K562 (cell line): ENCODE data around the gene RNF2. TPM values are rescaled to one million over a fixed set of nuclear protein-coding genes. Genes with fewer than 3 reads are reported as not detected.

Experiments used
- ATAC-seq: fragments of 200-7000 bp; cut with Tn5 transposase; 3 replicates; pipeline ENCODE4 v1.9.1; 2020; ENCODE audit warnings: moderate library complexity
- BruUV-seq: library from RNA; stranded (reverse); fragments of 400-500 nt; replicated peaks from 2 replicates; lab custom pipeline; 2021; lab: Mats Ljungman, UMichigan
- CTCF ChIA-PET: fragments of 300-600 bp; formaldehyde crosslinking; extraction: SDS; loops from one replicate; lab custom pipeline; 2021; ENCODE audit warnings: low intra/inter-chr PET ratio; lab: Yijun Ruan, JAX
- POLR2A ChIA-PET: fragments of 300-600, 350-650 bp; sonication (Branson Sonifier 250); formaldehyde crosslinking; extraction: SDS; loops from one replicate; lab custom pipeline; 2021; ENCODE audit warnings: antibody characterized with exemption, inconsistent platforms; lab: Yijun Ruan, JAX
- DNase-seq, 4 experiments: peaks; one replicate each; pipeline versions ENCODE4 v3.0.0 to v3.0.0-alpha.2; 2011 to 2018; ENCODE audit warnings: low spot score in 3 of 4, mixed read lengths in 3 of 4; ENCODE audit errors: extremely low read depth in 1 of 4
- FAIRE-seq: peaks from 2 replicates; lab custom pipeline; 2011; peaks lifted over from hg19 to GRCh38; lab: Jason Lieb, UNC
- H2AFZ ChIP-seq: 2 replicates; pipeline ENCODE4 v1.6.0; 2011; ENCODE audit warnings: low read depth, low read length, control low read depth, inconsistent platforms
- H3K27ac ChIP-seq: fragments of 200-600 bp; 3 replicates; pipeline ENCODE4 v1.8.0; 2011; ENCODE audit warnings: low read depth, mild to moderate bottlenecking, control low read depth, inconsistent platforms, low read length, moderate library complexity, mixed read lengths; ENCODE audit errors: extremely low read depth
- H3K27me3 ChIP-seq, 2 experiments: fragments of 300-600 bp in 1 of 2; 2 replicates in 1 of 2; 3 replicates in 1 of 2; pipeline versions ENCODE4 v1.6.0 to v1.8.0; 2011; ENCODE audit warnings: inconsistent platforms in 2 of 2, low read length in 2 of 2, mild to moderate bottlenecking in 1 of 2, mixed read lengths in 1 of 2, moderate library complexity in 1 of 2; ENCODE audit not compliant: control insufficient read depth in 2 of 2, insufficient read depth in 2 of 2
- H3K36me3 ChIP-seq: fragments of 300-600 bp; 3 replicates; pipeline ENCODE4 v1.8.0; 2011; ENCODE audit warnings: mild to moderate bottlenecking, low read length, inconsistent platforms; ENCODE audit not compliant: control insufficient read depth, insufficient read depth
- H3K4me1 ChIP-seq, 2 experiments: fragments of 200-600 bp in 1 of 2; replicated peaks in 1 of 2; 2 replicates in 1 of 2; 3 replicates in 1 of 2; pipeline versions ENCODE4 v1.5.1 to v1.8.0; 2011; ENCODE audit warnings: inconsistent platforms in 2 of 2, low read length in 2 of 2, mild to moderate bottlenecking in 1 of 2, mixed read lengths in 1 of 2, moderate library complexity in 1 of 2; ENCODE audit not compliant: control insufficient read depth in 2 of 2, insufficient read depth in 2 of 2
- H3K4me2 ChIP-seq: 2 replicates; pipeline ENCODE4 v1.6.1; 2011; ENCODE audit warnings: low read length, control low read depth, inconsistent platforms, mixed read lengths; ENCODE audit not compliant: insufficient read depth
- H3K4me3 ChIP-seq: fragments of 200-600 bp; sonication (generic), shearing (Covaris generic); 2 replicates; pipeline ENCODE4 v1.5.1; 2016; ENCODE audit warnings: control low read depth, inconsistent platforms
- H3K79me2 ChIP-seq: fragments of 200-600 bp; 3 replicates; pipeline ENCODE4 v1.8.0; 2011; ENCODE audit warnings: low read length, inconsistent platforms; ENCODE audit not compliant: control insufficient read depth, insufficient read depth
- H3K9ac ChIP-seq, 2 experiments: 2 replicates each; pipeline versions ENCODE4 v1.6.0 to v1.6.1; 2011; ENCODE audit warnings: low read depth in 2 of 2, low read length in 2 of 2, control low read depth in 1 of 2, inconsistent platforms in 1 of 2, mild to moderate bottlenecking in 1 of 2, mixed read lengths in 1 of 2; ENCODE audit not compliant: insufficient read depth in 1 of 2
- H3K9me1 ChIP-seq: one replicate; pipeline ENCODE4 v1.6.0; 2011; ENCODE audit warnings: inconsistent platforms, mild to moderate bottlenecking, low read length, moderate library complexity; ENCODE audit not compliant: control insufficient read depth, insufficient read depth
- H3K9me3 ChIP-seq: replicated peaks from 2 replicates; pipeline ENCODE4 v1.5.1; 2011; ENCODE audit warnings: low read depth, low read length, inconsistent platforms; ENCODE audit not compliant: control insufficient read depth, insufficient read depth
- H4K20me1 ChIP-seq: replicated peaks from 2 replicates; pipeline ENCODE4 v1.6.1; 2011; ENCODE audit warnings: low read length, inconsistent platforms, mixed read lengths; ENCODE audit not compliant: control insufficient read depth, insufficient read depth
- BCOR ChIP-seq: fragments of 450-650 bp; IDR thresholded peaks from 2 replicates; pipeline ENCODE4 v1.6.1; 2016
- MEIS2 ChIP-seq: fragments of 450-650 bp; IDR thresholded peaks from 2 replicates; pipeline ENCODE4 v1.6.1; 2014; ENCODE audit warnings: mild to moderate bottlenecking; ENCODE audit not compliant: partially characterized antibody
- RBM25 ChIP-seq: fragments of 200-400 bp; formaldehyde crosslinking; IDR thresholded peaks from 2 replicates; pipeline ENCODE4 v1.6.1; 2018; ENCODE audit warnings: low read length, low read depth, moderate library complexity; ENCODE audit not compliant: severe bottlenecking
- SMARCA5 ChIP-seq: fragments of 450-650 bp; IDR thresholded peaks from 2 replicates; pipeline ENCODE4 v1.6.1; 2016
- TCF7 ChIP-seq: sonication (generic); IDR thresholded peaks from 2 replicates; pipeline ENCODE4 v1.6.1; 2016; ENCODE audit warnings: antibody characterized with exemption, borderline replicate concordance
- ZNF121 ChIP-seq: sonication (generic); formaldehyde crosslinking; conservative IDR thresholded peaks from 2 replicates; pipeline ENCODE4 v1.8.0; 2022; ENCODE audit warnings: missing genetic modification reagents
- ZNF551 ChIP-seq: fragments of 250-450 bp; sonication (Bioruptor Pico); IDR thresholded peaks from 2 replicates; pipeline ENCODE4 v1.5.0; 2021; ENCODE audit warnings: mild to moderate bottlenecking, moderate library complexity
- WGBS: fragments of 100-300 bp; shearing (Covaris generic); methylation state at CpG from one replicate; pipeline ENCODE4 v1.1.6; 2016; ENCODE audit warnings: low coverage, mixed read lengths; ENCODE audit not compliant: insufficient coverage; ENCODE audit errors: missing lambda C conversion rate; 5-methylcytosine and 5-hydroxymethylcytosine counted together
- in situ Hi-C: fragments of 300-500 bp; cut with MboI; formaldehyde crosslinking; loops from 4 replicates; pipeline ENCODE4 v1.15.0; 2018; ENCODE audit warnings: inconsistent platforms, mixed read lengths
- intact Hi-C: fragments of 100-400 bp; cut with micrococcal nuclease; formaldehyde crosslinking; loops from 2 replicates; pipeline ENCODE4 v1.14.2; 2022
- polyA plus RNA-seq, 8 experiments: library from polyadenylated mRNA; depleted of rRNA in 4 of 8; stranded (reverse) in 5 of 8; unstranded in 3 of 8; fragments of >200 nt; fragmentation: Nextera tagmentation in 2 of 8; fragmentation: Illumina TruSeq in 1 of 8; extraction: Ambion mirVana in 2 of 8; extraction: Trizol in 1 of 8; gene quantifications; 2 replicates each; pipeline versions ENCODE4 v1.2.1 to v1.2.3, GENCODE V29; 2011 to 2014; ENCODE audit warnings: inconsistent platforms in 1 of 8, missing spikeins in 1 of 8
- total RNA-seq, 7 experiments: library from RNA; depleted of rRNA in 6 of 7; stranded (reverse); fragments of >200 nt in 6 of 7; fragmentation: Illumina TruSeq in 2 of 7; extraction: Trizol in 2 of 7; gene quantifications; 2 replicates each; pipeline versions ENCODE4 v1.2.1 to v1.2.3, GENCODE V29; 2011 to 2021; ENCODE audit warnings: low replicate concordance in 1 of 7

The RNF2 gene
- total and polyA plus RNA-seq, 9 of the 15 experiments (the other 6 are each of a cell fraction or from before 2014, with no cell fraction given): 7.1 to 66.5 (median 32.9) TPM

- Histone ChIP-seq H3K9me1 (no peaks in the 10 kb centered on the region), H3K79me2 (peaks cover 99% of the 10 kb centered on the region), H3K9me3 (no peaks in the 10 kb centered on the region), H3K27me3 (no peaks in the 10 kb centered on the region), H3K4me1 (peaks cover 3 to 7% of the 10 kb centered on the region in 2 experiments; a peak in 3 of 5 replicates), H3K9ac (no peak overlapping the region), H3K27ac (no peak overlapping the region), H3K4me3 (no peak overlapping the region), H3K4me2 (no peak overlapping the region), H4K20me1 (no peaks in the 10 kb centered on the region), H3K36me3 (peaks cover 6% of the 10 kb centered on the region; the same call in 1 of the 3 replicates), H2AFZ (no peak overlapping the region)
- intact Hi-C loops (no loop called here), in situ Hi-C loops (no loop called here)
- ATAC-seq (no peak), DNase-seq (no peak), FAIRE-seq (no peak)
- WGBS: 91% methylated on average over 3 of the region's 3 CpGs
- no TSS peak for BruUV-seq
- CTCF ChIA-PET: no interaction called here
- no peak for TF ChIP-seq ZNF551 (CRISPR knock-in tag)
- peak; percentile 70 for TF ChIP-seq BCOR
- TF ChIP-seq TCF7: no peak
- 0 out of 2 replicates have a peak, but pooled peaks have one; percentile 43 for TF ChIP-seq SMARCA5
- peak; percentile 92 for TF ChIP-seq ZNF121 (CRISPR knock-in tag)
- TF ChIP-seq MEIS2: no peak
- TF ChIP-seq RBM25: peak; percentile 39
- POLR2A ChIA-PET: no interaction called here
Observed at GRCh38 chr1:185053204-185053603, 7.8 kb downstream of the RNF2 start.
